Measurements from ENCODE around the gene MLLT10. TPM values are rescaled to one million over a fixed set of nuclear protein-coding genes. Genes with fewer than 3 reads are reported as not detected.

MLLT10 gene
- total RNA-seq, 6 experiments from 2014 or later = 21.8 to 25.2 (median 22.9) TPM

DNA sequence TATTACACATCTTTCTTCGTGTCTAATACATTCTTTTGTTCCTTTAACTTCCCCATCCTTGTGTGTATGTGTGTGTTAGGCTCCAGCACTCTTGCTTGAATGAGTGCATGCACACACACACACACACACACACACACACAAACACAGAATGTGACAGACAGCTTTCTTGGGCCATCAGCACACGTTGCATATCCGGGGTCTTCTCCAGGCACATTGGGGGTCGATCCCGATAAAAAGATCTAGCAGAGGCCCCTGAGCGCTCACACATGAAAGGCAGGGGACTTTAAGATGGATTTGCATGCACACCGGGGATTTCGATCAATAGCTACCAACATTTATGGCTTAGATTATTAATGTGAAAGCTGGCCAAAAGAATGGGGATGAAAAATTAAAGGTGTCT is 13.1 kb upstream of the MLLT10 start:
- Mint-ChIP-seq H3K4me3 (peak overlapping the region; percentile 95), H3K36me3 (ENCODE audit: low read depth) (no peaks in the 10 kb centered on the region), H3K9me3 (no peaks in the 10 kb centered on the region), H3K27me3 (ENCODE audit: insufficient read depth) (no peaks in the 10 kb centered on the region), H3K4me1 (ENCODE audit: low read depth) (peaks cover 61% of the 10 kb centered on the region), H3K27ac (peak overlapping the region; percentile 87; the same call in 1 of the 2 replicates)
- TF ChIP-seq CTCF (IDR thresholded peaks at IDR 0.05) = no peak
- no peak for DNase-seq

DNA sequence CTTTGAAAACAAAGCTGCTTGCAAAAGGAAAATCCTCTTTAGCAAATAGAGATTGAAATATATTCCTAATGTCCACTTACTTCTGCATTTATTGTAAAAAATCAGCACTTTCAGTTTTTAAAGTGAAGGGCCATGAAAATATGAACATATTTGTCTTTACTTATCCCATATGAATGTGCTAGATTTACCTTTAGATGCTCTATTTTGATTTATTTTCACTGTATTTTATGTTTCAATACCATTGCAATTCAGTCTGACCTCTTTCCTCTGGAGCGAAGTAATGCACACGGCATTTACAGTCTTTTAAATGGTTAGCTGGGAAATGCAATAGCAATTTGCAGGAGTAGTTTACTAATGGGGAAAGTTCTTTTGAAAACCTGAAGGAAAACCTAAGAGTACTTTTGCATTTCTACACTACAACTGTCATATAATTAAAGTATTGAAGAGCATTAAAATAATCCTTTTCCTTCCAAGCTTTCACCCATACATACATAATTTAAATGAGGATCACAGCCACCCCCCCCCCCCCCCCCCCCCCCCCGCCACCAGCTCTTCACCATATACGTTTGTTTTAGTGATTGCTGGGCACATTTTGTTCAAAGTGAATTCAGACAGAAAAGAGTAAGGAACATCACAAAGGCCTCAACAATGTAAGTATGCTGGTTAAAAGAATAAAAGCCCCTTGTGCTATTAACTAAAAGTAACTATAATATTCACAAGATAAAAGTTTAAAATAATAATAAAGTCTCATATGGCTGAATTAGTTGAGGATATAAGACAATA is 12.1 kb upstream of the MLLT10 start:
- no peak for DNase-seq
- no peak overlapping the region for H3K27ac Mint-ChIP-seq
- no peak for TF ChIP-seq CTCF (IDR thresholded peaks at IDR 0.05)
- H3K36me3 Mint-ChIP-seq (ENCODE audit: low read depth) = no peaks in the 10 kb centered on the region
- no peaks in the 10 kb centered on the region for H3K27me3 Mint-ChIP-seq (ENCODE audit: insufficient read depth)
- no peak overlapping the region for H3K4me3 Mint-ChIP-seq
- peaks cover 64% of the 10 kb centered on the region for H3K4me1 Mint-ChIP-seq (ENCODE audit: low read depth)
- H3K9me3 Mint-ChIP-seq = no peaks in the 10 kb centered on the region

- no peak overlapping the region for H3K4me3 Mint-ChIP-seq
Observed at GRCh38 chr10:21522631-21523406, 11.2 kb upstream of the MLLT10 start.

DNA sequence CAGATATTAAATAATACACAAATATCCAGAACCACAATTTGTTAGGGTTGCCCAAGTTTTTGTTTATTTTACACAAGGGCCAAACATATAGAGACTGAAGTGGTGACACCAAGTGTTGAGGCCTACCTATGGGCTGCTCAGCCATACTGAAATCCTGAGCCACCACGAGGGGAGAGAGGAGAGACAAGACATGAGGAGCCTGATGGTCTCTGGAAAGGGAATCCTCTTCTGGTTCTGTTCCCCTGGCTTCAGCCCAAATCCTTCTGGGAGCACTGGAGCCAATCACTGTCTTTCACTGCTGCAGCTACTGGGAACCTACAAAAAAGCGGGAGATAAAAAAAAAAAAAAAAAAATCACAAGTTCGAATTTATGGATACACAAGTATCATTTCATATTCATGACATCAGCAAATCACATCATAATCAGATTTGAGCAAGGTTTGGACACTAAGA is 10.4 kb upstream of the MLLT10 start:
- DNase-seq = no peak
- H3K36me3 Mint-ChIP-seq (ENCODE audit: low read depth) = no peaks in the 10 kb centered on the region
- no peak for TF ChIP-seq CTCF (IDR thresholded peaks at IDR 0.05)
- peak overlapping the region; percentile 89; the same call in 1 of the 2 replicates for H3K4me3 Mint-ChIP-seq
- peak overlapping the region; percentile 54 for H3K27ac Mint-ChIP-seq
- H3K9me3 Mint-ChIP-seq = no peaks in the 10 kb centered on the region
- H3K27me3 Mint-ChIP-seq (ENCODE audit: insufficient read depth) = peaks cover 1% of the 10 kb centered on the region; the same call in 1 of the 2 replicates
- H3K4me1 Mint-ChIP-seq (ENCODE audit: low read depth) = peaks cover 65% of the 10 kb centered on the region

More at GRCh38 chr10:21522631-21523406, 11.2 kb upstream of the MLLT10 start:
- no peak for TF ChIP-seq CTCF (IDR thresholded peaks at IDR 0.05)
- Mint-ChIP-seq H3K36me3 (ENCODE audit: low read depth) (no peaks in the 10 kb centered on the region), H3K4me1 (ENCODE audit: low read depth) (peaks cover 64% of the 10 kb centered on the region), H3K27ac (peak overlapping the region; percentile 54; the same call in 1 of the 2 replicates), H3K27me3 (ENCODE audit: insufficient read depth) (peaks cover 1% of the 10 kb centered on the region; the same call in 1 of the 2 replicates), H3K9me3 (no peaks in the 10 kb centered on the region)
- DNase-seq = no peak

- Mint-ChIP-seq H3K4me3 (peak overlapping the region; percentile 89), H3K4me1 (ENCODE audit: low read depth) (peaks cover 67% of the 10 kb centered on the region), H3K27ac (peak overlapping the region; percentile 98), H3K27me3 (ENCODE audit: insufficient read depth) (peaks cover 1% of the 10 kb centered on the region; the same call in 1 of the 2 replicates), H3K36me3 (ENCODE audit: low read depth) (no peaks in the 10 kb centered on the region), H3K9me3 (no peaks in the 10 kb centered on the region)
- no peak for TF ChIP-seq CTCF (IDR thresholded peaks at IDR 0.05)
- no peak for DNase-seq
Observed at GRCh38 chr10:21524131-21524525, 9.9 kb upstream of the MLLT10 start.

Measured in HFFc6 (cell line).